BE2C (cell line): ENCODE measurements around the gene OR51D1.

Experiments
- DNase-seq: peaks from one replicate; pipeline ENCODE4 v3.0.0-alpha.2; 2020
- H3K27me3 ChIP-seq: fragments of 250-450 bp; sonication (Bioruptor Pico); 2 replicates; pipeline ENCODE4 v1.5.1; 2020; ENCODE audit warnings: mild to moderate bottlenecking
- H3K36me3 ChIP-seq: fragments of 250-450 bp; sonication (Bioruptor Pico); 2 replicates; pipeline ENCODE4 v1.5.1; 2020; ENCODE audit warnings: mild to moderate bottlenecking
- H3K4me1 ChIP-seq: fragments of 250-450 bp; sonication (Bioruptor Pico); 2 replicates; pipeline ENCODE4 v1.5.1; 2020
- H3K4me3 ChIP-seq: 2 replicates; pipeline ENCODE4 v1.5.1; 2011; ENCODE audit warnings: low read depth, low read length
- H3K9me3 ChIP-seq: fragments of 250-450 bp; sonication (Bioruptor Pico); 2 replicates; pipeline ENCODE4 v1.5.1; 2020
- TF ChIP-seq, protein P1 (sequence below): IDR thresholded peaks from 2 replicates; pipeline ENCODE4 v1.5.1; 2012; ENCODE audit warnings: mild to moderate bottlenecking, low read depth, low read length

Gene OR51D1

DNA sequence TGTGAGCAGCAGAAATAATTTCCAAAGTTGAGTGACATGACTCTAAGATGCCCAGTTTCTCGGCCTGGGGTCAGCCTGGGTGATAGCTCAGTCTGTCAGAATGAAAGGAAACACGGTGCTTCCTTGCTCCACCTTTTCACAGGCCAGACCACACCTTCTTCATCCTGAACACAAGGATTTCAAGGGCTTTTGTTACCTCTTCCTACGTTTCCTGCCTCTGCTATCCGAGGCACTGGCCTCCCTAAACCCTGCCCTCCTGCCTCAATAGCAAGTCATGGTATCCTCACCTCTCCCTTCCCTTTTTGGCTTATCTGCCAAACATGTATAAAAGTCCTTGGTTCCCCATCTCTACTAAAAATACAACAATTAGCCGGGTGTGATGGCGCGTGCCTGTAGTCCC lies 4.8 kb downstream of the OR51D1 start:
- TF ChIP-seq, protein P1, sequence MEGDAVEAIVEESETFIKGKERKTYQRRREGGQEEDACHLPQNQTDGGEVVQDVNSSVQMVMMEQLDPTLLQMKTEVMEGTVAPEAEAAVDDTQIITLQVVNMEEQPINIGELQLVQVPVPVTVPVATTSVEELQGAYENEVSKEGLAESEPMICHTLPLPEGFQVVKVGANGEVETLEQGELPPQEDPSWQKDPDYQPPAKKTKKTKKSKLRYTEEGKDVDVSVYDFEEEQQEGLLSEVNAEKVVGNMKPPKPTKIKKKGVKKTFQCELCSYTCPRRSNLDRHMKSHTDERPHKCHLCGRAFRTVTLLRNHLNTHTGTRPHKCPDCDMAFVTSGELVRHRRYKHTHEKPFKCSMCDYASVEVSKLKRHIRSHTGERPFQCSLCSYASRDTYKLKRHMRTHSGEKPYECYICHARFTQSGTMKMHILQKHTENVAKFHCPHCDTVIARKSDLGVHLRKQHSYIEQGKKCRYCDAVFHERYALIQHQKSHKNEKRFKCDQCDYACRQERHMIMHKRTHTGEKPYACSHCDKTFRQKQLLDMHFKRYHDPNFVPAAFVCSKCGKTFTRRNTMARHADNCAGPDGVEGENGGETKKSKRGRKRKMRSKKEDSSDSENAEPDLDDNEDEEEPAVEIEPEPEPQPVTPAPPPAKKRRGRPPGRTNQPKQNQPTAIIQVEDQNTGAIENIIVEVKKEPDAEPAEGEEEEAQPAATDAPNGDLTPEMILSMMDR: no peak
- DNase-seq: no peak
- no peaks in the 10 kb centered on the region for H3K4me1 ChIP-seq
- H3K27me3 ChIP-seq: no peaks in the 10 kb centered on the region
- no peaks in the 10 kb centered on the region for H3K36me3 ChIP-seq
- H3K4me3 ChIP-seq: no peak overlapping the region
- H3K9me3 ChIP-seq: no peaks in the 10 kb centered on the region

DNA sequence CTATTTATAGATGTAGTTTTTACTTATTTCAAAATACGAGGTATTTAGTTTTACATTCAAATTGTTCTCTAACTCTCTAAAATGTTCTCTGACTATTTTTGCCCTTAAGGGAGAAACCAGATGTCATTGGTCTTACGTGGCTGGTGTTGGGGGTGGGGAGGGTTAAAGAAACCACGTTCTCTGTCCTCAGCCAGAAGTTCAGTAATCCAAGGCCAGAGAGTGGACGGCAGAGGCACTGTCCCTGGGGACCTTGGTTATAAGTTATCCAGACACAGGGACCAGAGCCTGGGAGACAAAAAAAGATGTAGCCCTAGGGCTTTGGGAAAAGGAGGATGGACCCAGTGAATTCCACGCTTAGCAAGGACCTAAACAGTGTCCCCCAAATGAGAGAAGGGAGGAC lies 5.8 kb downstream of the OR51D1 start:
- TF ChIP-seq, protein P1: no peak
- peak; percentile 9 for DNase-seq
- Histone ChIP-seq H3K4me3 (no peak overlapping the region), H3K27me3 (no peaks in the 10 kb centered on the region), H3K4me1 (no peaks in the 10 kb centered on the region), H3K36me3 (no peaks in the 10 kb centered on the region), H3K9me3 (no peaks in the 10 kb centered on the region)

DNA sequence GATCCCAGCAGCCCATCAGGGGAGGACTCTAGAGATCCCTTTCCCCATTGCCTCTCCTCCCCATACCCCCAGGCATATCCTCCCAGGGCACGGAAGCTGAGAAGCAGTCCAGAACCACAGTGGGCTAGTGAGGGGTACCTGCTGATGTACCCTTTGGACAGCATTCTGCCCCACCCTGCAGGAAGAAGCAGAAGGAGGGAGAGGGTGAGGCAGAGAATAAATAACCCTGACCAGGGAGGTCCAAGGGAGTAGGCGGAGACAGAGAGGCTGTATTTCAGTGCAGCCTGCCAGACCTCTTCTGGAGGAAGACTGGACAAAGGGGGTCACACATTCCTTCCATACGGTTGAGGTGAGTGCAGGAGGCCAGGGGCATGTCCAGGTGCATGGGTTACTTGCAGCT lies 6.4 kb downstream of the OR51D1 start, which contains the start of gene OR51E1:
Gene OR51E1 (plus strand): TSS at position 301 of the 400 bp plus-strand sequence. CDS start 8,545 bp downstream, outside the sequence.
- Histone ChIP-seq H3K27me3 (no peaks in the 10 kb centered on the region), H3K36me3 (no peaks in the 10 kb centered on the region), H3K4me1 (no peaks in the 10 kb centered on the region), H3K4me3 (no peak within 1 kb of the TSS), H3K9me3 (no peaks in the 10 kb centered on the region)
- DNase-seq: no peak
- TF ChIP-seq, protein P1: no peak

DNA sequence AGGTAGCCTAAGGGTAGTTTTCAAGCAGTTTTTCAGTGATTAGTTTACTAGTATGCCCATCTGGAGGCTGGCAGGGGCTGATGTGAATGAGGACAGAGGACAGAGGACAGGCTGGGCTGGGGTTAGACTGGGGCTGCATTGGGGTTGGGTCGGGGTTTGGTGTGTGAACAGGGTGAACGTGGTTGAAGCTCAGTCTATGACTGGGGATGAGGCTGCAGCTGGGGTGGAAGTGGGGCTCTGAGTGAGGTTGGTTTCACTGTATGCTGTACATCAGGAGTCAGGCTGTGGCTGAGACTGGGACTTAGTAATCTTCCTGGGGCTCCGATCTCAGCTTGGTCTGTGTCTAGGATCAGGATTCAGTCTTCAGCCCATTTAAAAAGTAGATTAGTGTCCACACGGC lies 7.0 kb downstream of the OR51D1 start:
- no peak overlapping the region for H3K4me3 ChIP-seq

DNA sequence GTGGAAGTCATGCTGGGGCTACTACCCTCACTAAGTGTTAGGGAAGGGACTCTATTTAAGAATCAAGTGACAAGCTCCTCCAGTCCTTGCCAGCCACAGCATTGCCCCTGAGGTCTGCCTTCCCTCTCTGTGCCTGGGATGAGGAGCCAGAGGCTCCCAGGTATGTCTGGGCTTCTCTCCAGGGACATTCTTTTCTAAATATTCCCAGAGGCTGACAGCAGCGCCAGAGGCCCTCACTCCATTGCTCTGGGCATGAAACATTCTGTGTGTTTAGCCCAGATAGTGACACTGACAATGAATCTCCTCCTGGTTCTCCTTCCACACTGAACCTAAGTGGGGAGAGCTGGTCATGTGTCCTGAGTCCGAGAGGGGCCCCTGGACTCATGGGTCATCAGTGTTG lies 8.7 kb downstream of the OR51D1 start:
- H3K4me3 ChIP-seq: no peak overlapping the region
- DNase-seq: no peak
- no peaks in the 10 kb centered on the region for H3K36me3 ChIP-seq
- H3K4me1 ChIP-seq: no peaks in the 10 kb centered on the region
- no peaks in the 10 kb centered on the region for H3K27me3 ChIP-seq
- TF ChIP-seq, protein P1: no peak
- H3K9me3 ChIP-seq: no peaks in the 10 kb centered on the region

More for the DNA sequence above, 7.0 kb downstream of the OR51D1 start:
- no peaks in the 10 kb centered on the region for H3K4me1 ChIP-seq
- no peaks in the 10 kb centered on the region for H3K27me3 ChIP-seq
- TF ChIP-seq, protein P1: no peak
- DNase-seq: no peak
- no peaks in the 10 kb centered on the region for H3K36me3 ChIP-seq
- no peaks in the 10 kb centered on the region for H3K9me3 ChIP-seq

DNA sequence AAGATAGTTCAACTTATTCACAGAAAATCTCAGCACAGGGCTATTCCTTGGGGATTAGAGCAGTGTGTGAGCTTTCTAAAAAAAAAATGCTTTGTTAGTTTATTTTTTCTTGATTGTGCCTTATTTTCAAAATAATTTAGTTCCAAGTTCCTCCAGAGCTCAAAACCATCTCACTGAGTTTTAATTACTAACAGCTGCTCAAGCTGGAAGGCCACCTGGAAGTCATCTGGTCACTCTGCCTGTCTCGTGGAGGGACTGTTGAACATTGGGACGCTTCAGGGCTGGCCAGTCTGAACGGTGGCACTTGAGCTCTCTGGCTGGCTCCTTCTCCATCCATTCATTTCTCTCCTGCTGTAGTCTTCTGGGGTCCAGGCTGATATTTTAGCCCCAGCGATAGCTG lies 10.5 kb downstream of the OR51D1 start:
- H3K9me3 ChIP-seq: no peaks in the 10 kb centered on the region
- H3K36me3 ChIP-seq: no peaks in the 10 kb centered on the region
- DNase-seq: no peak
- H3K27me3 ChIP-seq: no peaks in the 10 kb centered on the region
- H3K4me1 ChIP-seq: no peaks in the 10 kb centered on the region
- H3K4me3 ChIP-seq: no peak overlapping the region
- TF ChIP-seq, protein P1: no peak
